HCT116 (cell line): ENCODE data around the gene MCEMP1.

Experiments used
- ATF3 ChIP-seq: IDR thresholded peaks from 2 replicates; pipeline ENCODE4 v1.6.1; 2012
- CTCF ChIP-seq, 3 experiments: fragments of 200-600 bp in 1 of 3; sonication (generic) in 1 of 3; IDR thresholded peaks in 2 of 3; conservative IDR thresholded peaks in 1 of 3; 2 replicates each; pipeline ENCODE4 v1.5.1; 2012 to 2017; ENCODE audit warnings: low read depth in 2 of 3, low read length in 2 of 3, antibody characterized with exemption in 1 of 3, borderline replicate concordance in 1 of 3, control low read depth in 1 of 3, mild to moderate bottlenecking in 1 of 3, mixed read lengths in 1 of 3, mixed run types in 1 of 3, moderate library complexity in 1 of 3; ENCODE audit not compliant: insufficient read depth in 1 of 3
- EZH2 ChIP-seq: fragments of 200-600 bp; sonication (generic); IDR thresholded peaks from 2 replicates; pipeline ENCODE4 v1.6.1; 2017; ENCODE audit warnings: antibody characterized with exemption, mixed run types
- JUND ChIP-seq: IDR thresholded peaks from 2 replicates; pipeline ENCODE4 v1.6.1; 2012
- POLR2A ChIP-seq: IDR thresholded peaks from 2 replicates; pipeline ENCODE4 v1.7.0; 2011; ENCODE audit warnings: borderline replicate concordance; ENCODE audit not compliant: insufficient read depth, insufficient read length; ENCODE audit errors: extremely low read depth
- POLR2AphosphoS5 ChIP-seq: IDR thresholded peaks from 2 replicates; pipeline ENCODE4 v1.6.1; 2011; ENCODE audit warnings: mild to moderate bottlenecking, low read depth, low read length, moderate library complexity
- RAD21 ChIP-seq: IDR thresholded peaks from 2 replicates; pipeline ENCODE4 v1.6.1; 2012; ENCODE audit warnings: low read depth, mild to moderate bottlenecking
- SIN3A ChIP-seq: IDR thresholded peaks from 2 replicates; pipeline ENCODE4 v1.6.1; 2012; ENCODE audit warnings: low read depth
- SP1 ChIP-seq: IDR thresholded peaks from 2 replicates; pipeline ENCODE4 v1.6.1; 2012; ENCODE audit warnings: low read depth

DNA sequence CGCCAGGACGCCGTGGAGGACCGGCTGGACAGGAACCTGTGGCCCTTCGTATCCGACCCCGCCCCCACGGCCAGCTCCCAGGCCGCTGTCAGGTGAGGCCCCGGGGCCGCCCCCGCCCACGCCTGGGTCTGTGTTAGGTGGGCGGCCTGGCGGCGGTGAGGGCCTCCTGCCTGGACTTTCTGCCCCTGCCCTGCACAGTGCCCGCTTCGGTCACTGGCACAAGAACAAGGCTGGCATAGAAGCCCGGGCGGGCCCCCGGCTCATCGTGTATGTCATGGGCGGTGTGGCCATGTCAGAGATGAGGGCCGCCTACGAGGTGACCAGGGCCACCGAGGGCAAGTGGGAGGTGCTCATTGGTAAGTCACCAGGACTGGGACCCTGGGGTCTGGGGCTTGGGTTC, 29.7 kb upstream of the MCEMP1 start:
- TF ChIP-seq CTCF (IDR thresholded peaks at IDR 0.05 in 2 of 3, conservative IDR thresholded peaks at IDR 0.05 in 1 of 3; ENCODE audit: borderline replicate concordance in 1 of 3, insufficient read depth in 1 of 3, low read depth in 2 of 3, low read length in 2 of 3) (no peak), POLR2A (no peak), POLR2AphosphoS5 (no peak), JUND (no peak), EZH2 (no peak), RAD21 (no peak), ATF3 (no peak), SP1 (no peak), SIN3A (no peak)
